ENCODE measurements around the gene AUTS2.

The AUTS2 gene

DNA sequence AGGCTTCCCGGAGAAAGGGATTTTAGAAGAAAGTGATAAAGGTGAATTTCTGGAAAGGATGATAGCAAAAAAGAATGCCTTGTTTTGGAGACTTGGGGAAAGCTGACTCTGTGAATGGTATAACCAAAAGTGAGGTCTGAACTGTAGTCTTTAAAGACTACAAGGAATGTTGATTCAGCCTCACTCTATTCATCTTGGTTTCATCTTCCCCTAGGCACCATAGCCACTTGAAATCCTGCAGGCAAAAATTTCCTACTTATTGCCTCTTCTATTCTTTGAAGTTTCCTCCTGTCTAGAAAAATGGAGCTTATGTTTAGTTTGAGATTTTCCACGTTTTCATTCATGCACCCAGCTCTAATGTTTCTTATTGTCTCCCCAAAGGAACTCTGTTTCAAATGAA, 518.0 kb downstream of the AUTS2 start:
- no peak for DNase-seq (ENCODE audit: low read depth in 2 of 2)

- DNase-seq (ENCODE audit: low read depth in 2 of 2): no peak
These were observed 518.6 kb downstream of the AUTS2 start for GRCh38 chr7:70116867-70117266.

GRCh38 chr7:70120851-70121250, 522.6 kb downstream of the AUTS2 start:
- no peak for DNase-seq (ENCODE audit: low read depth in 2 of 2)

DNA sequence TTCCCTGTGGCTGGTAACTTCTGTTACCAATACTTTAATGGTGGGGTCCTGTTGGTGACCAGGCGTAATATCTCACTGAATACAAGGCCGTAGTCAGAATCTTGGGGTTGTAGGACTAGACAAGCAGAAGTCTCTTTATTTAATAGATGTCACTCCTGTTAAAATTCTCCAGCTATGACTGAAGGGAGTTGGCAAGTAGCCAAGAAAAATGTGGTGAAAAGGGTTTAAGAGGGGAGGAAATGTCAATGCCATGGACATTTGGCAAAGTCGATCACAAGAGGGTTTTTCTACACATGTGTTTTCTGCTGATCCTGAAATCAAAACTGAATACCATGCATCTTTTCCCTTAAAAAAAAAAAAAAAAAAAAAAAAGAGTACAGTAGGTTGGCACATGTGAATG, 533.5 kb downstream of the AUTS2 start:
- no peak for DNase-seq (ENCODE audit: low read depth in 2 of 2)

DNA sequence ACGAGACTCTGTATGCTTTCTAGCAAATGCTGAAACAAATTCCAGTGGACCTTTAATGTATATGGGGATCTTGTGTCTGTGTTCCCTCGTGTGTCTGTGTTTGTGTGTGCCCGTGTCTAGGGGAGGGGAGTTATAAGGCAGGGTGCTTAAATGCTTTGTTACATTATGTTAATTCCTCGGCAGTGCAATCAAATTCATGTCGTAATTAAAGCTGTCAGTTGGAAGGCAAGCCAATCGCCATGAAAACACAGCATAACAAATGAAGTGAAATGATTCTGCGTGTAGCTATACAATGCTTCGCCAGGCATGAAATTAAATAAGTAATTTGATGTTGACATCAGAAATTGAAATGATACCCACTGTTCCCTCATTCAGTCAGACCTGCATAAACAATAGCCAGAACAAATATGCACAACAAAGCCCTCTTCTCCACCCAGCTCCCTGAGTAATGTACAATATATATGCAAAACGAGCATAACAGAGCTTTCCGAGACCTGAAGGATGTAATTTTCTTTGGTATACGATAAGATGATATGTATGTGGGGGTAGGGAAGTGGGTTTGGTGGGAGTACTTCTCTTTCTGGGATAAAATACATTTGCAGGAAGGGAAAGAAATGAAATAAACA, 534.1 kb downstream of the AUTS2 start:
- no peak for DNase-seq (ENCODE audit: low read depth in 2 of 2)

- no peak for DNase-seq (ENCODE audit: low read depth in 2 of 2)
These were observed 534.8 kb downstream of the AUTS2 start for GRCh38 chr7:70132852-70133690.

GRCh38 chr7:70134029-70134770, 535.9 kb downstream of the AUTS2 start:
- no peak for DNase-seq (ENCODE audit: low read depth in 2 of 2)

DNA sequence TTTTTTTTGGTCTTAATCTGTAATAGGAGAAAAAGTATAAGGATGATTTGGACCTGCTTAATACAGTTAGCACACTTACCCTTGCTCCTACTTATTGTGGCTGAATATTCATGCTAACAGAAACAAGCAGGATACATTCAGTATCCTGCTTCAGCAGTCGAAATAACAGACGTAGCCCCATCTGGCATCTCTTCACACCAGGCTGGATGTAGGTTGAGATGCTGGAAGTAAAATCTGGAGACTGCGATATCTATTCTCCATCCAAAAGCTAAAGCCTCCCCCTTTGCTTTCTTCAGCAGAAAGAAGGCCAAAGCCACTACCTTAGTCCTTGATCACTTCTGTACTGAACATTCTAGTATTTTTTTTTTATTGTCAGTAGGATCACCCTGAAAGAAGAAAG, 537.4 kb downstream of the AUTS2 start:
- DNase-seq (ENCODE audit: low read depth in 2 of 2): no peak

DNA sequence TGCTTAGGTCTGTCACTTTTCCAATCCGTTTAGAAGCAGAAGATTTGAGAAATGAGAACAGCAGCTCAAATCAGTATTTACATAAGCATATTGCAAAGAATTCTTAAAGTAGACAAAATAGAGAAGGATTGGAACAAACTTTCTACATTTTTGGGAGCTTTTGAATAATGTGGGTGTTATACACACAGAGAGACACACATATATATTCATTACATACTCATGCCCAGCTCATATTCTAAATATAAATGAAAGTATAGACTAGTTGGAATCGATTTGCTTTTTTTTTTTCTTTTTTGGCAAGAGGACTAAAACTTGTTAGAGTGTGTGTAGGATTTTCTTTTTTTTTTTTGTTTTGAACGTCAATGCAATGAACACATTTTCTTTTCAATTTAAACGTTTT, 538.9 kb downstream of the AUTS2 start:
- DNase-seq (ENCODE audit: low read depth in 2 of 2): no peak

DNA sequence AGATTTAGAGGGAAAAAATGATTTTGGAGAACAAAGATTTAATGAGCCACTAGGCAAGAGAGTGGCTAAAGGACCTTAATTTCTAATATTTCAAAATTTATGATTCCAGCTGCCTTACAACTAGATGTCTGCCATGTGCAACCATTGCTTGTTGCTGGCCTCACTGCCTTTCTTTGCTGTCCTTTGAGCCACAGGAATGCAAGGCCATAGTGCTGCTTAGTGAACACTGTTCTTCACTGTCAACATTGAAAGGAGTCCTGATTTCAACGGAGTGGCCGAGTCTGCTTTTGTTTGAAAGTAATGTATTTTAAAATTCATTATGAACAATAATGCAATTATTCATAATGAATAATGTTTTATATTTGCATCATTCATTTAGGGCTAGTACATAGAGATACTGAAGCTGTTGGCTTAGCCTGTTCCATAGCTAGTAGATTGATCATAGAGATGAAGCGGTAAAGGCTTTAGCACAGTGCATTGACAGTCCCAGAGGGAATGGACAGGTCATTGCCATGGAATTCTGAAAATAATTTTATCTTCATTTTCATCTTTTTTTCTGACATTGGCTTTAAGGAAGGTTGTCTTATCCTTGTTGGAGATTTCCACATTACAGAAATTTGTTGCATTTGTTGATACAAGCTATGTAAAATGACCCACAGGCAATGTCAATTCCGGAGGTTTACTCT, 544.1 kb downstream of the AUTS2 start:
- no peak for DNase-seq (ENCODE audit: low read depth in 2 of 2)

DNA sequence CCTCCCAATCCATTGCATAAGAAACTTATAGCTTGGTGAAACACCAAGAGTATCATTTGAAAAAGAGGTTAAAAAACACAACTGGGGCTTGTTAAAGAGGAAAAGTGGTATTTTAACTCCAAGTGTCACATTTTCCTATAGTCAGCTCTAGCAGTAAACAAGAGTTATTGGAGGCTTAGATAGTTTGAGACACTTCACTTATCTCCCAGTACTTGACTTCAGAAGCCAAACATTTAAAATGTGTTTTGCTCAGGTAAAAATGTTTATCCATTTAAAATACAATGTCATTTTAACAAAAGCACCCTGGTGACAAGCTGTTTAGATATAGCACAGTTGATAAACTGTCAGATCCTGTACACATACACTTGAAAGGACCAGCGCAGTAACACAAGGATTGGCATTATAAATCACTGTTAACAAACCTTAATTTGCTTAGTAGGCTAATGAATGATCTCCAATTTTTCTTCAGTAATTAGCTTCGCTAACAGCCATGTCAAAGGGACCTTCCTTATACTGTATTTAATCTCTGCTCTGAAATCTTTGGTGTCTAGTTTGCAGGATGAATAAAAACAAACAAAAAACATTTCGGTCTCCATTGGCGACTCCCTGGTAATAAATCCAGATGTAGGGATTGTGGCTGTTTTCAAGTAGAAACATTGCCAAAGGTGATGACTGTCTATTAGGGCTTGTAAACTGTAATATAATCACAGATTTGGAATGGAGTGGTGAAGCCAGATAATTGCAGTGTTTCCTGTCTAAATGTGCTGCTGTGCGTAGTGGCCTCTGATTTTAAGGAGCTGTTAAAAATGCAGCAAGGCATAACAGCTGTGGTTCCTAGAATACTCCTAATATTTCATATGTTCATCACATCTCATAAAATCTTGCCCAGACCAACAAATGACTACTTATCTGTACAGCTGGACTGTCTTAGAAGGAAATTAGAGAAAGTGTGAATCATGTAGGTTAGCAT, 545.1 kb downstream of the AUTS2 start:
- no peak for DNase-seq (ENCODE audit: low read depth in 2 of 2)

DNA sequence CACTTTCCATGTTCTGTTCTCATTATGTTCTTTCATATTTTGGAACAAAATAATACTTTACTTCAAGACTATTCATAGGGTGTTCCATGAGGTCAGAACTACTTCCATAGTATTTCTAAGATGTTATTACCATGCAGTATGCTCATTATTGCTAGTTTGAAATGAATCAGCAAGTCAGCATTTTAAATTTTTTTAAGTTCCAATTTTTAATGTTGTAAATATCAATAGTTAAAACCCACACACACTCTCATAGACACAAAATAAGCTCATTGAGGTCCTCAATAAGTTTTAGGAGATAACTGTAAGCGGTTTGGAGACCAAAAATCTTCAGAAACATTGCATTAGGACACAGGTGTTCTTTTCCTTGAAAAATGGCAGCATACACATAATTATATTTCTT, 550.7 kb downstream of the AUTS2 start:
- no peak for DNase-seq (ENCODE audit: low read depth in 2 of 2)

DNA sequence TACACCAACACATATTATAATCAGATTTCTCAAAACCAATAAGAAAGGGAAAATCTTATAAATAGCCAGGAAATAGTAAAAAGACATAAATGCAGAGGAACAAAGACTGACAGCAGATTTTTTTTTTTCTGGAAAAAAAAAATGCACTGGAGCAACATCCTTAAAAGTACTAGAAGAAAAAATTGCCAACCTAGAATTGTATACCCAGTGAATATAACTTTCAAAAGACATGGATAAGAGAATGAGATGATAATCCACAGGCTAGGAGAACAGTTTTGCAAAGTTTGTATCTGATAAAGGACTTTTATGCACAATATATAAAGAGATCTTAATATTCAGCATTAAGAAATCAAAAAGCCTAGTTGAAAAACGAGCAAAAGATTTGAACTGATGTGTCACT, 554.0 kb downstream of the AUTS2 start:
- DNase-seq (ENCODE audit: low read depth in 2 of 2): no peak

- DNase-seq (ENCODE audit: low read depth in 2 of 2): no peak
These were observed 555.7 kb downstream of the AUTS2 start for GRCh38 chr7:70153933-70154332.

DNA sequence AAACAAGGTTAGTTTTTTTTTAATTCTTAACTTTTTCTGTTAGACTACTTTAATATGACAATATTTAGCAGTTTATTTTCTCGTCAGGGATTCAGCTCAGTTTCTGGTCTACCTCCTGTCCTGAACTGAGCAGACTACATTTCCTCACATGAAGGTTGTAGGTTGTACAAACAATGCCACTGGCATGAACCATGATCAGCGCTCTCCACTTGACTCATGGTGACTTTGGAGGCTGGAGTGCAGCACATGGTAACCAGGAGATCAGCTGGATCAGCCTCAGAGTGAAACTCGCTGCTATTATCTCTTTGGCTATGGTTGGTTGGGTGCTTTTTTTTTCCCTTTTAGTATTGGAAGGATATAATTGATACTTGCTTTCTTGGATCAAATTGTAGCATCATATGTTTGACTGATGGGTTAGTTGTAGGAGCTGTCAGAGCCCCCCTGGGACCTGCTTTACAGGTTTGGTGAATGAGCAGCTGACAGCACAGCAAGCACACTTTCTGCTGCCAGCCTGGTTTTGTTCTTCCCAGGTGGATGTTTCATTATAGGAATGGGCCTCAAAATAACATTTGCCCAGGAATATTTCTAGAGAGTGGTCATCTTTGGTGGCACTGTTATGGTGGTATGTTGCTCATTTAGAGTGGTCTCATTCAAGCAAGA, 556.4 kb downstream of the AUTS2 start:
- DNase-seq (ENCODE audit: low read depth in 2 of 2): no peak

- DNase-seq (ENCODE audit: low read depth in 2 of 2): no peak
These were observed 557.8 kb downstream of the AUTS2 start for GRCh38 chr7:70156057-70156456.

- no peak for DNase-seq (ENCODE audit: low read depth in 2 of 2)
These were observed 560.8 kb downstream of the AUTS2 start for GRCh38 chr7:70159121-70159520.

DNA sequence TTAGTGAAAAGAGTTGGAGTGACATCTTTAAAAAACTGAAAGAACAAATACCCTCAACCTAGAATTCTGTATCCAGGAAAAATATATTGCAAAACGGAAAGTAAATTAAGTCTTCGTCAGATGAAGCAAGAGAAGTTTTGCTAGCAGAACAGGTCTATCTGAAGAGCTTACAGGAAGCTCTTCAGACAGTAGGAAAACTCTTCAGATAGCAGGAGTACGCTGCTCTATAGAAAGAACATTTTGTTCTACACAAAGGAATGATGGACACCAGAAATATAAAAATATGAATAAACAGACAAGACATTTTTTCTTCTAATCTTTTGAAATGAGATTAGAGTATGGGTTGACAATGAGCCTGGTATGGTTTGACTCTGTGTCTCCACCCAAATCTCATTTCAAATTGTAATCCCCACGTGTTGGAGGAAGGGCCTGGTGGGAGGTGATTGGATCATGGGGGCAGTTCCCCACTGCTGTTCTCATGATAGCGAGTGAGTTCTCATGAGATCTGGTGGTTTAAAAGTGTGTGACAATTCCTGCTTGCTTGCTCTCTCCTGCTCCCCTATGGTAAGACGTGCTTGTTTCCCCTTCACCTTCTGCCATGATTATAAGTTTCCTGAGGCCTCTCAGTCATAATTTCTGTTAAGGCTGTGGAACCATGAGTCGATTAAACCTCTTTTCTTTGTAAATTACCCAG, 567.3 kb downstream of the AUTS2 start:
- no peak for DNase-seq (ENCODE audit: low read depth in 2 of 2)

- DNase-seq (ENCODE audit: low read depth in 2 of 2): no peak
These were observed 573.2 kb downstream of the AUTS2 start for GRCh38 chr7:70171369-70171920.

DNA sequence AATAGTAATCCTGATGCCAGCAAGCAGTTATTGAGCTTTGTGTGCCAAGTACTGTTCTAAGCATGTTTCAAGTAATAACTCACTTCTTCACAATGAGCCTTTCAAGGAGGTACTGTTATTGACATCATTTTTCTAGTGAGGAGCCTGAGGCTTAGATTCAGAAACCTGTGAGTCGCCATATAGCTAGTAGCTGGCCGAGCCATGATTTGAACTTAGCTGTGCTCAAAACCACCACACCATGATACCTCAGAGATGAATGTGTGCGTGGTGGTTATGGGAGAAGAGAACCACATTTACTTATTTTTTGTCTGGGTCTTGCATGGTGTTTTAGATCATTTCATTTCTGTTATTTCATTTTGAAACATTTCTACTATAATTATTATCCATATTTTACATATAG, 578.9 kb downstream of the AUTS2 start:
- DNase-seq (ENCODE audit: low read depth in 2 of 2): no peak
